CD4-positive, alpha-beta T cell treated with Interleukin-17A for 1 hour (primary cell): ENCODE results near the gene TOP3A.

Experiments
- DNase-seq: peaks from one replicate; pipeline ENCODE4 v3.0.0-alpha.2; 2020

The TOP3A gene

GRCh38 chr17:18229254-18229653 is 85.5 kb downstream of the TOP3A start:
- no peak for DNase-seq

GRCh38 chr17:18228176-18228682 is 86.6 kb downstream of the TOP3A start:
- DNase-seq: no peak

- DNase-seq: no peak
Observed at GRCh38 chr17:18227635-18228034, 87.2 kb downstream of the TOP3A start.

- DNase-seq: no peak
Observed at GRCh38 chr17:18226284-18226945, 88.4 kb downstream of the TOP3A start.

- peak; percentile 14 for DNase-seq
Observed at GRCh38 chr17:18225642-18226283, 89.0 kb downstream of the TOP3A start.

GRCh38 chr17:18225121-18225641 is 89.6 kb downstream of the TOP3A start, which contains the start of gene LLGL1:
TSS of gene LLGL1 (plus strand) at chr17:18225635. CDS start at chr17:18225683, 48 bp downstream.
- DNase-seq: peak; percentile 94

- DNase-seq: no peak
Observed at GRCh38 chr17:18224387-18225120, 90.2 kb downstream of the TOP3A start.

GRCh38 chr17:18224053-18224386 is 90.8 kb downstream of the TOP3A start:
- DNase-seq: no peak
